ENCODE measurements around the gene PLEKHM2.

- TF ChIP-seq EGR1 (IDR thresholded peaks at IDR 0.05) (no peak), CEBPB (IDR thresholded peaks at IDR 0.05) (no peak)
Observed at GRCh38 chr1:15753776-15754175, 69.7 kb downstream of the PLEKHM2 start.
